BLaER1 (cell line): Measurements from ENCODE around the gene ESR2.
A peak's percentile ranks its signal among the peaks of the same experiment; 100 is the strongest.

Experiments used
- H3K27ac ChIP-seq: shearing (Covaris generic); formaldehyde crosslinking; 2 replicates; pipeline ENCODE4 v1.8.1; 2022
- H3K27me3 ChIP-seq: shearing (Covaris generic); formaldehyde crosslinking; 2 replicates; pipeline ENCODE4 v1.8.1; 2022
- H3K36me3 ChIP-seq: shearing (Covaris generic); formaldehyde crosslinking; 2 replicates; pipeline ENCODE4 v1.8.1; 2022
- H3K4me1 ChIP-seq: shearing (Covaris generic); formaldehyde crosslinking; 2 replicates; pipeline ENCODE4 v1.8.1; 2022
- H3K4me2 ChIP-seq: shearing (Covaris generic); formaldehyde crosslinking; 2 replicates; pipeline ENCODE4 v1.8.1; 2022
- H3K4me3 ChIP-seq: shearing (Covaris generic); formaldehyde crosslinking; 2 replicates; pipeline ENCODE4 v1.8.1; 2022
- H3K9ac ChIP-seq: shearing (Covaris generic); formaldehyde crosslinking; 2 replicates; pipeline ENCODE4 v1.8.1; 2022
- H3K9me3 ChIP-seq: shearing (Covaris generic); formaldehyde crosslinking; 2 replicates; pipeline ENCODE4 v1.8.1; 2022
- H4K20me1 ChIP-seq: shearing (Covaris generic); formaldehyde crosslinking; 2 replicates; pipeline ENCODE4 v1.8.1; 2022
- Cebpa-rat ChIP-seq: shearing (Covaris generic); IDR thresholded peaks from 2 replicates; pipeline ENCODE4 v1.8.1; 2022

Gene ESR2

DNA sequence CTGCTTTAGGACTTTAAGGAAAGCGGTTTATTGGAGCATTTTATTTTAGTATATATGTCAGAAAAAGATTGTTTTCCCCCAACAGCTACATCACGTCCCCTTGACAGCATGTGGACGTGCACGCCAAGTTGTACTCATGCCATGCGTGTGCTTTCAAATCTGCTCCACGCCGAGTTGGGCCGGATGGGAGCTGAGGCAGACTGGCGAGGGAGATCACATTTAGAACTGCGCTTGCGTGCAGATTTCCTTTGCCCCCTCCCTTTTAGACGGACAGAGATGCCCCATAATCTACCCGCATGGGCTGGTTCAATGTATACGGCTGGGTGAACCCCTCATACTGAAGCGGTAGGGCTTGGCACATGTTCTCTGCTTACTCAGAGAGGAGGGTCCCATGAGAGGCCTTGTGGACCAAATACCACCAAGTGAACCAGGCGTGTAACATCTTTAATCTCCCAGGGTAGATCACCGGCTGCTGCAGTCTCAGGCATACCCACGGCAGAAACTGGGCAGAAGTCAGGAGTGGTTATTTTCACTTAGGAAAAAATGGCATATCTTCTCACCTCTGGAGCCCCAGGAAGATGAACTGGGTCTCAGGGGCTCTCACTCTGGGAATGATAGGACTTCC, 92.1 kb downstream of the ESR2 start:
- H3K9ac ChIP-seq, result no peak overlapping the region
- H3K27me3 ChIP-seq, result no peaks in the 10 kb centered on the region
- H3K4me2 ChIP-seq, result peak overlapping the region; percentile 43
- peaks cover 19% of the 10 kb centered on the region for H3K4me1 ChIP-seq
- H4K20me1 ChIP-seq, result no peaks in the 10 kb centered on the region
- H3K27ac ChIP-seq, result no peak overlapping the region
- no peak overlapping the region for H3K4me3 ChIP-seq
- TF ChIP-seq Cebpa-rat, result no peak
- no peaks in the 10 kb centered on the region for H3K9me3 ChIP-seq
- H3K36me3 ChIP-seq, result 0 out of 2 replicates have a peak, but pooled peaks cover 4% of the 10 kb centered on the region

DNA sequence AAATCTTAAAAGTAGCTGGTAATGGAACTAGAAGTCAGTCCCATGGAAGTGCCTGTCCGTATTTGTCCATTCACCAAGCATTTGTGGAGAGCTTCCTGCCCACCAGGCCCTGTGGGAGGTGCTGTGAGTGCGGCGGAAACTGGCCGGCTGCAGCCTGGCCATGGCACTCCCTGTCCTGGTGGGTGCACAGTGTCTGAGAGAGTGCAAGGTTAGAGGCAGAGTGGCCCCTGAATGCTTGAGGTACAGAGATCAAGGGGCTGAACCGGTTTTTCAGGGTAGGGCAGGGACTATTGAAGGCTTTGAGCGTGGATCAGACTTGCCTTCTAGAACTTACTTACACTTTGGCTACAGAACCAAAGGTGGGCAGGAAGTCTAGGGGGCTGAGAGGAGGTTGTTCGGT, 92.9 kb downstream of the ESR2 start:
- no peaks in the 10 kb centered on the region for H4K20me1 ChIP-seq
- H3K36me3 ChIP-seq, result 0 out of 2 replicates have a peak, but pooled peaks cover 4% of the 10 kb centered on the region
- TF ChIP-seq Cebpa-rat, result no peak
- H3K4me3 ChIP-seq, result no peak overlapping the region
- no peak overlapping the region for H3K27ac ChIP-seq
- no peak overlapping the region for H3K9ac ChIP-seq
- H3K4me1 ChIP-seq, result peaks cover 22% of the 10 kb centered on the region
- no peak overlapping the region for H3K4me2 ChIP-seq
- no peaks in the 10 kb centered on the region for H3K9me3 ChIP-seq
- no peaks in the 10 kb centered on the region for H3K27me3 ChIP-seq

DNA sequence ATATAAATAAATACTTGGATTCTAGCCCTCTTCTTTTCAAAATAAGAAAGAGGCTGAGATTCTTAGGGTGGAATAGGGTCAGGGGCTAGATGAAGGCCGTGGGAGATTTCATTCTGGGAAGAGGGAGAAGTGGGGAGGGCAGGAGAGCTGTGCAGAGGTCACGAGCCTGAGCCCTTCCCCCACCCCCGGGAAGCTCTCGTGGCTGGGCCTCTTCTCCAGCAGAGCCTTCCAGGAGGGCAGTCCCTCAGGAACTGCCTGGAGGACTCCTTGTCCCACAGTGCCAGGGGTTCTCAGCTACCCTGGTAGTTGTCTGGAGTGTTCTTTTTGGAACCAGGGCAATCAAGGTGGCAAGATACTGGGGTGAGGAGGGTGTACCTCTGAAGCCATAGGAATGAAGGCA, 94.0 kb downstream of the ESR2 start:
- Histone ChIP-seq H3K9me3 (no peaks in the 10 kb centered on the region), H3K4me2 (no peak overlapping the region), H3K9ac (no peak overlapping the region), H3K4me1 (peaks cover 17% of the 10 kb centered on the region), H4K20me1 (no peaks in the 10 kb centered on the region), H3K4me3 (no peak overlapping the region), H3K27ac (no peak overlapping the region), H3K36me3 (0 out of 2 replicates have a peak, but pooled peaks cover 4% of the 10 kb centered on the region), H3K27me3 (no peaks in the 10 kb centered on the region)
- no peak for TF ChIP-seq Cebpa-rat

DNA sequence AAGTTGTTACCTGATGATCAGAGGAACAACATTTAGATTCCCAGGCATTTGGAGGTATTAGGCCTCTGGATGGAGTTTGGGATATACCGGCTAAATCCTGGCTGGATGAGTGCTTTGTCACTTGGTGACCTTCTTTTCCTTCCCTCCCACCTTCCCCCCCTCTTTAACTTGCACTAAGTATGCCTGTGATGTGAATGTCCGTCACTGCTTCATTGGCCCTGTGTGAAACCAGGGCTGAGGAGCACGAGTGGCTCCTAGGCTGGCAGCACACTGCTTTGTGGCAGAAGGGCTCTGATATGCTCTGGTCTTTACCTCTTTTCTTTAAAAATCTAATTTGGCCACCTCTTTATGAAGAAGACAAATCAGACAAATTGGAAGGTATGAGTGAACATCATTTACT, 95.7 kb downstream of the ESR2 start:
- no peaks in the 10 kb centered on the region for H4K20me1 ChIP-seq
- no peak overlapping the region for H3K9ac ChIP-seq
- H3K36me3 ChIP-seq, result 0 out of 2 replicates have a peak, but pooled peaks cover 4% of the 10 kb centered on the region
- H3K4me3 ChIP-seq, result no peak overlapping the region
- H3K9me3 ChIP-seq, result no peaks in the 10 kb centered on the region
- H3K27ac ChIP-seq, result no peak overlapping the region
- peaks cover 17% of the 10 kb centered on the region for H3K4me1 ChIP-seq
- TF ChIP-seq Cebpa-rat, result no peak
- H3K27me3 ChIP-seq, result no peaks in the 10 kb centered on the region
- H3K4me2 ChIP-seq, result no peak overlapping the region

DNA sequence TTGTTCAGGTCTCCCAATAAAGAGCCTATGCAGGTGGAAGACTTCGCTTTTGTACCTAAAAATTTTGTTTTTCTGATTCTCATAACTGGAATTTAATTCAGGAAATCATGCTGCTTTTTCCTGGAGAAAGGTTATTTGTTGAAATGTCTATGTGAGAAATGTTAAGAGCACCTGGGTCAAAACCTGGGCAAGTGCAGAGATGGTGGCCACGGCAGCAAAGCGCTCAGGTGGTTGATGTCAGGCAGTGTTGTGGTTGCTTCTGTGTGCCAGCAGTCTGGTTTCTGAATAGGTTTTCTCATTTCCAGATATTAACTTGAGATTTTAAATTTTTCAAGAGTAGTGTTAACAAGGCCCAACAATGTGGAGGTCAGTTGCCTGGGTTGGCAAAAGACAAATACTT, 96.2 kb downstream of the ESR2 start:
- Histone ChIP-seq H3K36me3 (peaks cover 6% of the 10 kb centered on the region; the same call in 1 of the 2 replicates), H3K27me3 (no peaks in the 10 kb centered on the region), H3K4me2 (no peak overlapping the region), H3K9ac (no peak overlapping the region), H3K9me3 (no peaks in the 10 kb centered on the region), H4K20me1 (no peaks in the 10 kb centered on the region), H3K4me1 (peaks cover 17% of the 10 kb centered on the region), H3K27ac (no peak overlapping the region), H3K4me3 (no peak overlapping the region)
- TF ChIP-seq Cebpa-rat, result no peak

DNA sequence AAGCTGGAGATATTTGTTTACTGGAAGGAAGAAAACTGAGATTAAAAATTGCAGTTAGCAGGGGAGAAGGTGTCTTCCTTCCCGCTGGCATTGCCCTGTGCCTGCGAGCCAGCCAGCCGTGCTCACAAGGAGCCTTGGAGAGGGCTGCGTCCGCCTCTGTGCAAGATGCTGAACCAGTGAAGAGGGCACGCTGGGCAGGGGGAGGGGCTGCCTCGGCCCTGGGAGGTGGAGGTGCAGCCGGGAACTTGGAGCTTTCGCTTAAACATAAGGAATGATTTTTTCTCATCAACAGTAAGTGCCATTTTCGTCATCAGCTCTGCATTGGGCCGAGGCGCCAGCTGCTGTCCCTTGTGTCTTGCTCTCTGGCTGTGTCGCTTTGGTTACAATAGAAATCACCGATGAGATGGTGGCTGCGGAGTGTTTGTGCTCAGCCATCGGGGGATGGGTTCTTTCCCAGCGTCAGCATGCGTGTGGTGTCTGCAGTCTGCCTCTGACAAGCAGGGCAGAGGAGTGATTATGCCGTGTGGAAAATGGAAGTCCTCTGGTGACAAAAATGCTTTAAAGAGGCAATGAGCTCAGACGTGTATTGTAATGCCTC, 97.3 kb downstream of the ESR2 start:
- Histone ChIP-seq H3K4me3 (no peak overlapping the region), H4K20me1 (no peaks in the 10 kb centered on the region), H3K9me3 (no peaks in the 10 kb centered on the region), H3K4me1 (peaks cover 11% of the 10 kb centered on the region), H3K9ac (no peak overlapping the region), H3K36me3 (peaks cover 11% of the 10 kb centered on the region; the same call in 1 of the 2 replicates), H3K27me3 (no peaks in the 10 kb centered on the region), H3K4me2 (peak overlapping the region; percentile 36; the same call in 1 of the 2 replicates), H3K27ac (no peak overlapping the region)
- no peak for TF ChIP-seq Cebpa-rat

DNA sequence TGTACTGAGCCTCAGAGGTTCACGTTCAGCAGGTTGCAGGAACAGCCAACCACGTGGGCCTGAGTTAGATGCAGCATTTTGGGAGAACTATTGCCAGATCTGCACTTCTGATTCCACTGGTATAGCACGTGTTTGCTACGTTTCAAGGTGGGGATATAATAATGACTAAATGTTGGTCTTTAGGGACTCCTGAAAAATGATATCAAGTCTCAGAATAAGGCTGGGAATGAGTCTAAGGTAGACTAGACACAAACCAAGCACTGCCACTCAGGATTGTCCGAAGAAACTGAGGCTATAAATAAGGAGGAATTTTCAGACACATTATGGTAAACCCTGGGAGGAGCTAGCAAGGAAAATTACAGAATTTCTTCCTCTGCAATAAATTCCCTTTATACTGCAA, 98.1 kb downstream of the ESR2 start:
- Histone ChIP-seq H3K4me2 (no peak overlapping the region), H3K9ac (no peak overlapping the region), H4K20me1 (no peaks in the 10 kb centered on the region)

DNA sequence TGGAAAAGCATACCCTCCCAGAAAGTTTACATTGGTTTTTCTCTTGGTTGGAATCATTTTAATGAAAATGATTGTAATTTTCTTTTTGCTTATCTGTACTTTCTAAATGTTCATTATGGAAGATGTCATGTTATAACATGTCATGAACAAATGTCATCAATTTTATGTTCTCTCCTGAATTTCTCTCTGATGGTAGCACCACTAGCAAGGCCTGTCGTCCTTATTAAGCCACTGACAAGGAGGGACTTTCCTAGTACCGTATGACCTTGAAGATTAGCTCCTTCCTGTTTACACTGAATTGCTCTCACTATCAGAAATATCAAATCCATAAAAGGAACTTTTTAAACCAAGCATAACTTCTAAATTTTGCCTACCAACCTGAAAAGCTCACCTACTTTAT, 99.0 kb downstream of the ESR2 start:
- peaks cover 18% of the 10 kb centered on the region for H3K36me3 ChIP-seq
- no peak overlapping the region for H3K27ac ChIP-seq
- H3K4me3 ChIP-seq, result no peak overlapping the region
- no peak for TF ChIP-seq Cebpa-rat
- no peaks in the 10 kb centered on the region for H4K20me1 ChIP-seq
- no peak overlapping the region for H3K4me2 ChIP-seq
- no peak overlapping the region for H3K9ac ChIP-seq
- no peaks in the 10 kb centered on the region for H3K27me3 ChIP-seq
- H3K4me1 ChIP-seq, result 0 out of 2 replicates have a peak, but pooled peaks cover 5% of the 10 kb centered on the region
- H3K9me3 ChIP-seq, result no peaks in the 10 kb centered on the region

More for the DNA sequence above, 98.1 kb downstream of the ESR2 start:
- no peak for TF ChIP-seq Cebpa-rat
- H3K27ac ChIP-seq, result no peak overlapping the region
- H3K4me3 ChIP-seq, result no peak overlapping the region
- no peaks in the 10 kb centered on the region for H3K27me3 ChIP-seq
- H3K4me1 ChIP-seq, result 0 out of 2 replicates have a peak, but pooled peaks cover 5% of the 10 kb centered on the region
- H3K36me3 ChIP-seq, result peaks cover 12% of the 10 kb centered on the region; the same call in 1 of the 2 replicates
- H3K9me3 ChIP-seq, result no peaks in the 10 kb centered on the region

DNA sequence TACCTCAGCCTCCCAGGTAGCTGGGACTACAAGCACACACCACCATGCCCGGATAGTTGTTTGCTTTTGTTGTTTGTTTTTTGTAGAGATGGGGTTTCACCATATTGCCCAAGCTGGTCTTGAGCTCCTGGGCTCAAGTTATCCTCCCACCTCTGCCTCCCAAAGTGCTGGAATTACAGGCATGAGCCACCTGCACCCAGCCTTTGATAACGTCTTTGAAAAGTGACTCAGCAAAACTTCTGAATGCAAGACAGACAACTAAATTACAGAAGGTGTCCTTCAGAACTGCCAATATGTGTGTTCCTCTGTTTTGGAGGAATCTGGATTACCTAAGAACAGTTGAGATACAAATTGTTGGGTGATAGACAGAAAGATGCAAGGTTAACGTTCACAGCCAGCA, 99.8 kb downstream of the ESR2 start:
- Histone ChIP-seq H4K20me1 (no peaks in the 10 kb centered on the region), H3K27ac (no peak overlapping the region), H3K9ac (no peak overlapping the region), H3K27me3 (no peaks in the 10 kb centered on the region), H3K4me1 (0 out of 2 replicates have a peak, but pooled peaks cover 5% of the 10 kb centered on the region), H3K4me3 (no peak overlapping the region), H3K9me3 (no peaks in the 10 kb centered on the region), H3K36me3 (peaks cover 26% of the 10 kb centered on the region), H3K4me2 (no peak overlapping the region)
- no peak for TF ChIP-seq Cebpa-rat

DNA sequence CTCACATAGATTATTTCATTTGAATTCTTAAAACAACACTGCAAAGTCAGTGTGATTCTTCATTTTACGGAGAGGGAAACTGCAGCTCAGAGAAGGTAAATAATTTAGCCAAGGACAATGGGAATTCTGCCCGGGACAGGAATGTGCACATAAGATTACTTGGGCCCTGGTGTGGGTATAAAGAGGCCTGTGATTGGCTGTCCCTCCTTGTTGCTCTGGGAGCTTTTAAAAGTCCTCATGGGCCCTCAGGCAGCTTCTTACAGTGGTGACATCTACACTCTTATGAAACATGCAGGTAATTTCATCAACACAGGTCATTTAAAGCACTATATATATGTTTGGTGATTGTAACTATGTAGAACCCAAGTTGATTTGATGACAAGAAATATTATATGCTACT, 100.3 kb downstream of the ESR2 start:
- Histone ChIP-seq H3K27me3 (no peaks in the 10 kb centered on the region), H3K27ac (no peak overlapping the region), H3K4me1 (0 out of 2 replicates have a peak, but pooled peaks cover 5% of the 10 kb centered on the region), H3K4me3 (no peak overlapping the region), H3K9me3 (no peaks in the 10 kb centered on the region), H3K36me3 (peaks cover 31% of the 10 kb centered on the region), H4K20me1 (no peaks in the 10 kb centered on the region), H3K9ac (no peak overlapping the region), H3K4me2 (no peak overlapping the region)
- TF ChIP-seq Cebpa-rat, result no peak
